HL-60 (cell line): ENCODE data around the gene HCFC1.

Experiments
- CTCF ChIP-seq: IDR thresholded peaks from one replicate; pipeline ENCODE4 v1.5.1; 2011; ENCODE audit warnings: low read length, control low read depth, inconsistent platforms; ENCODE audit not compliant: insufficient read depth
- POLR2AphosphoS5 ChIP-seq: IDR thresholded peaks from 2 replicates; pipeline ENCODE4 v1.6.1; 2012; ENCODE audit warnings: low read depth
- REST ChIP-seq: IDR thresholded peaks from 2 replicates; pipeline ENCODE4 v1.6.1; 2012; ENCODE audit warnings: low read depth; ENCODE audit not compliant: insufficient replicate concordance
- SPI1 ChIP-seq: IDR thresholded peaks from 2 replicates; pipeline ENCODE4 v1.6.1; 2012; ENCODE audit warnings: low read depth, mild to moderate bottlenecking, borderline replicate concordance

- TF ChIP-seq CTCF (no peak), SPI1 (no peak), REST (no peak), POLR2AphosphoS5 (peak; percentile 10; the same call in 1 of the 2 replicates)
Observed at GRCh38 chrX:154019061-154019621, 47.5 kb upstream of the HCFC1 start.
